H1 (cell line): ENCODE results near the gene CD28. TPM values are rescaled to one million over a fixed set of nuclear protein-coding genes. Genes with fewer than 3 reads are reported as not detected.

Experiments
- polyA plus RNA-seq, 7 experiments: library from polyadenylated mRNA; depleted of rRNA in 3 of 7; stranded (reverse) in 5 of 7; unstranded in 2 of 7; fragments of >200 nt in 5 of 7; fragments of 200-250 nt in 2 of 7; gene quantifications; 1 replicate in 5 of 7; 2 replicates in 1 of 7; 4 replicates in 1 of 7; pipeline versions ENCODE4 v1.2.1 to v1.2.3, GENCODE V29; 2011 to 2013; ENCODE audit warnings: missing spikeins in 2 of 7, mixed read lengths in 2 of 7
- total RNA-seq: library from RNA; stranded (reverse); fragmentation: NEBNext Ultra II Directional; extraction: Animal tissue kit (Norgen Biotek cat#: 25700); gene quantifications from 2 replicates; pipeline ENCODE4 v1.2.1, GENCODE V29; 2021
- TF ChIP-seq, protein P1 (sequence below): IDR thresholded peaks from 2 replicates; pipeline ENCODE4 v1.6.1; 2011; ENCODE audit warnings: low read length, improper control_type of control experiment

Gene CD28
- total and polyA plus RNA-seq, 2 of the 8 experiments (the other 6 are each of a cell fraction or from before 2014, with no cell fraction given): not detected

DNA sequence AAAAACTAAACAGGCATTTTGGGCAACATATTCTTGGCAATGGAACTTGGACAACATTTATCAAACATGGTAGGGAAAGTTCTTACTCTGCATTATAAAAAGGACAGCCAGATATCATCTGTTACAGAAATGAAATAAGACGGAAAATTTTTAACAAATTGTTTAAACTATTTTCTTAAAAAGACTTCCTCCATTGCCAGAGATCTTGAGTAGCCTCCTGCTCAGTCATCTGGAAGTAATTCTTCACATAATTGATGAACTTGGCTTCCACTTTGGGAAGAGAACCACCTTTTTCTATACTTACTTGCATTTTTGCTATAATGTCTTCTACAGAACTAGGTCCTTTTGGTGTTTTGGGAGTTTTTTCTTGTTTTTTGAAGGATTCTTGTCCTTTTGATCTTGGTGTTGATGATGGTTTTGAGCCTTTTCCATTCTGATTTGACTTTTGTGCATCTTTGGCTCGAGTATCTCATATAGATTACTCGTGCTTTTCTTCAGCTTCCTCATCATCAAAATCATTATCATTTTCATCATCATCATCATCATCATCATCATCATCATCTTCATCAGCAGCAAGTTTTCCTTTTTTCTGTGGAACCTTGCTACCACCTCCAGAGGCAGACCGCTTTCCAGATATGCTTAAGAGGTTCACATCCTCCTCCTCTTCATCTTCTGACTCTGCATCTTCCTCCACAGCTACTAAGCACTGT, 66.2 kb downstream of the CD28 start (continued):
- TF ChIP-seq, protein P1, sequence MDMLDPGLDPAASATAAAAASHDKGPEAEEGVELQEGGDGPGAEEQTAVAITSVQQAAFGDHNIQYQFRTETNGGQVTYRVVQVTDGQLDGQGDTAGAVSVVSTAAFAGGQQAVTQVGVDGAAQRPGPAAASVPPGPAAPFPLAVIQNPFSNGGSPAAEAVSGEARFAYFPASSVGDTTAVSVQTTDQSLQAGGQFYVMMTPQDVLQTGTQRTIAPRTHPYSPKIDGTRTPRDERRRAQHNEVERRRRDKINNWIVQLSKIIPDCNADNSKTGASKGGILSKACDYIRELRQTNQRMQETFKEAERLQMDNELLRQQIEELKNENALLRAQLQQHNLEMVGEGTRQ: no peak
